ENCODE measurements around the gene TBC1D21.

TBC1D21 gene, protein sequence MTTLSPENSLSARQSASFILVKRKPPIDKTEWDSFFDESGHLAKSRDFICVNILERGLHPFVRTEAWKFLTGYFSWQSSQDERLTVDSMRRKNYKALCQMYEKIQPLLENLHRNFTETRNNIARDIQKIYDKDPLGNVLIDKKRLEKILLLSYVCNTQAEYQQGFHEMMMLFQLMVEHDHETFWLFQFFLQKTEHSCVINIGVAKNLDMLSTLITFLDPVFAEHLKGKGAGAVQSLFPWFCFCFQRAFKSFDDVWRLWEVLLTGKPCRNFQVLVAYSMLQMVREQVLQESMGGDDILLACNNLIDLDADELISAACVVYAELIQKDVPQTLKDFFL

DNA sequence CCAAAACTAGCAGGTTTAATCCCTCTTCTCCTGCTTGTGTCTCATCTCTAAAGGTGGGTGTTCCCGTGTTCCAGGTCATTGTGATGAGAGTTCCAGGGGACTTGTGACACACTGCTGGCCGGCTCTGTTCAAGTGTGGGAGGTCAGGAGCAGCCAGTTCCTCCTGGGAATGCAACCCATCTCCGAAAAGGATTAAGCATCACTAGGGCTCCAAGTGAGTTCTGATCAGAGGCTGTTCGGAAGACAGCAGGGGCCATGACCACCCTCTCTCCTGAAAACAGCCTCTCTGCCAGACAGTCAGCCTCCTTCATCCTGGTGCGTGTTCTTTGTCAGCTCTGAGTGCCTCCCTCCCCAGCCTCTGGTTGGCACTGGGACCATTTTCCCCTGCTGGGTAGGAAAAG, at the start of gene TBC1D21:
TSS of gene TBC1D21 (plus strand) at position 109 of the 400 bp plus-strand sequence. CDS start at position 255, 146 bp downstream.
- DNase-seq = no peak

DNA sequence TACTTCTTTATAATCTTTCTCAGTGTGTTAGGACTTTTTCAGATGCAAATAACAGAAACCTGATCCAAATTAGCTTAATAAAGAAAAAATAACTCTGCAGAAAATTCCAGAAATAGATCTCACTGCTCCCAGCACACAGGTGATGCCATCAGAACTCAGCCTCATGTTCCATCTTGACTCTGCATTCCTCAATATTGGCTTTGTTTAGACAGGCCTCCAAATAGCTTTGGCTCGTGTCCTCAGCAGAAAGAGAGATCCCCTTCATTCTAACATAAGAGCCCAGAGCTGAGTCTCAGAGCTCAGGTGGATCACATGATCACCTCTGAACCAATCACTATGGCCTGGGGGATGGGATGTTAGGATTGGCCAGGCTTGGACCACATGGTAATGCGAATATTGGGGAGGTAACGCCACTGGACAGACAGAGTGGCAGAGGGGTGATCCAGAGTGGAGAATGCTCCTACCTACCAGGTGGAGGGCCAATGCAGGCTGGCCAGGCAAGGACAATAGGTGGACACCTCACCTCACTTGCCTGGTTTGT, 46.6 kb upstream of the TBC1D21 start:
- no peak for DNase-seq

DNA sequence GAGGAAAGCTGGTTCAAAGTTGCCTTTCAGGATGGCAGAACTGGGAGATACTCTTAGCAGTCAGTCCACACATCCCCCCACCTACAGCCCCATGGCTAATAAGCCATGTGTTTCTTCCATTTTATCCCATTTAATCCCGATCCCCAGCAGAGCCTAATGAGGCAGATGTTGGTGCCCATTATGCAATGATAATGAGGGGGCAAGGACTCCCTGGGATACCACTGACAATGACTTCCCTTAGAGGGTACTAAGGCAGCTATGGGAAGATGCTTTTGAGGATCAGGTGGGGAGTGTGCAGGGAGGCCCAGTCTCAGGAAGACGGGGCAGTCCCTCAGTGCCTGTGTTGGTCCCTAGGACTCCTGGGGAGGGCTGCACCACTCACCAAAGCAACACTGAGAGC, 43.8 kb upstream of the TBC1D21 start:
- DNase-seq = no peak

DNA sequence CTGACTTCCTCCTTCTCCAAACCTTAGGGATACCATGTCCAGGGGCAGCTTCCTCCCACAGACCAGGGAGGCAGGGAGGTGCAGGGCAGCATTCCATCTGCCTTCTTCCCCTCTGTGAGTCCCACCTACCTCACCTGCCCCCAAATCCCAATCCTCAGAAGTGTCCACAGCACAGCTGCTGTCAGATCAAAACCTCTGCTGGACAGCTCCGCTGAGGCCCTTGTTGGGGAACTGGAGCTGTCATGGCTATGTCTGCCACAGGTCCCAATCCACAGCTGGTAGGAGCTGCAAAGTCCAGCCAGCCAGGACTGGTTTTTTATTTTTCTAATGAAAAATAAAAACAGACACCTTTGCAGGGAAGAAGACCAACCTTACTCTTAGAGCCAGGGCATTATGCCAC, 40.7 kb upstream of the TBC1D21 start:
- no peak for DNase-seq

DNA sequence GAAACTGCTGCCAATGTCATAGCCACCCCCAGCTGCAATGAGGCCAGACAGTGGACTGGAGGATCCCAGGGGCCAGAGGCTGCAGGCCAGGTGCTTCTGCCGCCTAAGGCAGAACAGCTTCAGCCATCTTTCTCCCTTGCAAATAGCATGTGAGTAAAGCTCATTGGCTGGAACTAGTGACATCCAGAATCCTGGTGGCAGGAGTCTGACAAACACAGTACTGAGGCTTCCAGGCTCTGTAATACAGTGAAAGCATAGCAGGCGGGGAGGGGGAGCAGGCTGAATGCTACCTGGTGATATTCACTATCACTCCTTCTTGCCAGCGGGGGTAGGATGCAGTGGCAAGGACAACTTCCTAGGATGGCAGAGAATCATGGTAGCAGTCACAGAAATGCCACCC, 36.5 kb upstream of the TBC1D21 start:
- DNase-seq = no peak

DNA sequence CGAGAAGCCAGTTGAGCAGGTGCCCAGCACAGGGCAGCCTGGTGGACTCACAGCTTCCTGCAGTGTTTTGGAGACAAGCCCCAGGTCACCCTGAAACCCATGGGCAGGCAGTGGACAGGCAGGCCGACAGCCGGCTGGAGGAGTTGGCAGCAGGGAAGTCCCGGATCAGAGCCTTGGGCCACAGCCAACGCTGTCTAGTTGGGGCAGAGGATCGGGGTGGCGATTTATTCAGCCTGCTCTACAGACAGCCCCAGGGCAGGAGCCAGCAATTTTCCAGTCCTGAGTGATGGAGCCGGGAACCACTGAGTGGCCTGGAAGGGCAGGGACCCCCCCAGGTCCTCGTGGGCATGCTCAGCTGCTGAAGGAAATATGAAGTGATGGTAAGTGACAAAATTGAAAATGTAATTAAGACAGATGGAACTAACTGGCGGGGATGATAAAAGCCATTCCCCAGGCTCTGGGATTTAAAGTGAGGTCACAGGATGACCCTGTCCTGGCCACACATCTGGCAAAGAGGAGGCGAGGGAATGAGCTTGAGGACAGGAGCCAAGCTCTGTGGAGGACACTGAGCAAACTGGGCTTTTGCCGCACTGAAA, 34.4 kb upstream of the TBC1D21 start:
- DNase-seq = no peak

DNA sequence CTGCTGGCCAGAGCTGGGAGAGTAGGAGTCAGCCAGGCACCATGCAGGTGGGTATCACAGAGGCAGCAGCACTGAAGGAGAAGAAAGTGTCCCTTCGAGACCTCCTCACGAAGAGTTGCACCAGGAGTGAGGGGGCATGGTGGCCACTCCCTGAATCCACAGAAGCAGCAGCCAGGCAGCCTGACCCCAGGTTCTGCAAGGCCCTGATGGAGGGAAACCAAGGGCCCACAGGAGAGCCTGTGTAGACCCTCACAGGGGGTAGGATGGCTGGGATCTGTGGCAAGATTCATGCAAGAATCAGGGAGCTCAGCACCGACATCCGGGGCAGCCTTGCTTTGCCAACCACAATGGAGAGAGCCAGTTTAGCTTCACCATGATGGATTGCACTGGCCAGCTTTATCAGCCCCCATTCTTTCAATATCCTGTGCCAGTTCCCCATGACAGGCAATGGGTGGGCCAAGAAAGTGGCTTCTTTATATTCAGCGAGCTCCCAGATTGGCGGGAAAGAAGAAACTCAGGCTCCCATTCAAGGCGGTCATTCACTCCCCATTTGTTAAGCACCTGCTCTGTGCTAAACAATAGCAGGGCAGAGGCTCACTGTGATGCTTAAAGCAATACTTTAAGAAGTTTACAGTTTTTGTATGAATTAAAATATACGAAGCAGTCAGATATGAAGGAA, 33.5 kb upstream of the TBC1D21 start:
- DNase-seq = no peak

DNA sequence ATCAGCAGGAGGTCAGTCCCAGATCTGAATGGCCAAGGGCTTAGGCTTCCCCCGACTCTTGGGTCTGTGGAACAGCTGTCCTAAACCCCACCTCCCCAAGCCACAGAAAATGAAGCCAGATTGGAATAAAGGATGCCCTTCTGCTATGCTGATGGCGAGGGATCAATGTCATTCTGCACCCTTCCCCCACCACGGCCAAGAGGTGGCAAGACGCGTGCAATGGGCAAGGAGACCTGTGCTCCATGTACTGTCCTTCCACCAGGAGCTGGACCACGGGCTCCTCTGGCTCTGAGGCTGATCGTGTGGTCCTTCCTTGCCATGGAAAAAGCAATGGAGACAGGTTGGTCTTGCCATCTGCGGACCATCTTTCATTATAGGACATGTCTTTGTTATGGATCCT, 32.6 kb upstream of the TBC1D21 start:
- no peak for DNase-seq

DNA sequence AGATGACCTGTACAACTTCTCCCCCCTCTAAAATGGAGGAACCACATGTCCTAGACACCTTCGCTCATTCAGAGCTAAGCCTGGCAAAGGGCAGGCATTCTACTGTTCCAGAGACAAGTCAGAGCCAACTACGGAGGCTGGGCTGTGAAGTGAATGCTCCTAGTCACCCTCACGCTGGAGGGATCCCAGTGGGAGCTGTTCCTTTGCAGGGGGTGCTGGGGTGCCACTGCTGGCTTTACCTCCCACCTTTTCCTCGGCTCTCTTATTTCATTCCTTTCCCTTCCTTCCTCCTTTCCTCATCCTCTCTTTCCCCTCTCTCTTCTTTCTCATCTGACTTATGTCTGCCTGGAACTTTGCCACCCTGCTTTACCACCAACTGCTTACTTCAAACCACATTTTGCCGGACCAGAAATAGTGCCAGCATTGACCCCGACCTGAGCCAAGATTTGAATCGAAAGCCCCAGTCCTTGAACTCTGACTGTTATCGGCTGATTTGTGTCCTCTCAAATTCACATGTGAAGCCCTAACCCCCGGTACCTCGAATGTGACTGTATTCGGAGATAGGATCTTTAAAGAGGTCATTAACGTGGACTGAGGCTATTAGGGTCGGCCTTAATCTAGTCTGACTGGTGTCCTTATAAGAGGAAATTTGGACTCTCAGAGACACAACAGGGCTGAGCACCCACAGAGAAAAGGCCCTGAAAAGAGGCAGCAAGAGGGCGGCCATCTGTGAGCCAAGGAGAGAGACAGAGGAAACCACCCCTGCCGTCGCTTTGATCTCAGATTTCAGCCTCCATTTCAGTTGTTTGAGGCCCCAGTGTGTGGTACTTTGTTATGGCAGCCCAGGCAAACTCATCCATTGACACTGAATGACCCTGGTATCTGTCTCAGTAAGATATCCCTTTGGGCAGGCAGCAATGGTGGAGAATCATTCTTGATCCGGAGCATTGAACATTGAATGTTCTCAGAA, 31.3 kb upstream of the TBC1D21 start:
- no peak for DNase-seq

DNA sequence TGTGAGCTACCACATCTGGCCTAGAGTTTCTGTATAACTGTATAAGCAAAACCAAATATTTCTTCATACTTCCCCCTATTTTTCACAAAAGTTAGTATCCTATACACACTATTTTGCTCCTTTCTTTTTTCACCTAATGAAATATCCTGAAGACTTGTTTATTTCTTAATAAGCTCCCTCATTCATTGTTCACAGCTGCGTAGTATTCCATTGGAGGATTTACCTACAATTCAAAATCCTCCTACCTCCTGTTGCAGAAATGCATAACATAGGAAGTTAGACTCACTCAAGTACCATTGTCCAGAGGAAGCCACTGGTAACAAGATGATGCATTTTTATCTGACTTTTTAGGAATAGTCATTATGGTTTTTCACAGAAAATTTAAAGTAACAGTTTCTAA, 29.6 kb upstream of the TBC1D21 start:
- DNase-seq = no peak

DNA sequence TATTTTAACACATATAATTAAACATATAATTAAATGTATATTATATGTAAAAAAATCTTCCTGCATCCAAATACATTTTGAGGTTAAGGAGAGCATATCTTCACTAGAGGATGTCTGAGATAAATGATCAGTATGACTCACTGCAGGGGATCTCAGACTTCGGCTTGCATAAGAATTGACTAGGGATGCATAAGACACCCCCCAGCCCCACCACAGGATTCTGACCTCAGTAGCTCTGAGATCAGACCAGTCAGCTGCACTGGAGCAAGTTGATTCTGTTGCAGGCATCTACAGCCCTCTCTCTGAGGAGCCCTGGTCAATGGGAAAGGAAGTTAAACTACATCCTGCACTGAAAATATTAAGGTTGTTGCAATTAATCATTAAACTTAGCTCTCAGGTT, 29.0 kb upstream of the TBC1D21 start:
- no peak for DNase-seq

DNA sequence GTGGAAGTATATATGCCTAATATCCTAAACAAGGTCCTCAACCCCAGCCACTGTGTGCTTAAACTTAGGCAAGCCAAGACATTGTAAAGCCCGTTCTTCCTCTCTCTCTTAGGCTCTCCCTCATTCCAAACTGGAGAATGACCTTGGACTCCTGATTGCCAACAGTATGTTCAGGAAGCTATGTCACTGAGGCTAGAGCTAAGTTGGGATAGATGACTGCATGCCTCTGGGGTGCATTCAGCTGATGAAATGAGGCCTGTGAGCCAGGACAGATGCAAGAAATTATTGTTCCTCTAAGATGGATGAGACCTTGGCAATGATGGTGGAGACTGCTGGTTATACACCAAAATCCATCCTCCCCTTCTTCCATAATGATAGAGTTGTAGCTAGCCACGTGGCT, 27.9 kb upstream of the TBC1D21 start:
- DNase-seq = no peak

DNA sequence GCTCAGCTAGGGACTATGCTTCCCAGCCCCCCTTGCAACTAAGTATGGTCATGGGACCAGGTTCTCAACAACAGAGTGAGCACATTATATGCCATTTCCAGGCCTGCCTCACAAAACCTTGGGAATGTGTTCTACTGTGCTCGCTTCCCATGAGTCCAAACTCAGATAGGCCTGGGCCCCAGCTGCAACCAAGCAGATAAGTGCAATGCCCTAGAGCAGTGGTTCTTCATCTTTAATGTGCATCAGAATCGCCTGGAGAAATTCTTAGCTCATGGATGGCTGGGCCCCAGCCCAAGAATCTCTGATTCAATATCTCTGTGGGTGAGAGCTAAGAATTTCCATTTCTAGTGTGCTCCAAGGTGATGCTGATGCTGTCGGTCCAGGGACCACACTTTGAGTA, 27.5 kb upstream of the TBC1D21 start:
- no peak for DNase-seq

DNA sequence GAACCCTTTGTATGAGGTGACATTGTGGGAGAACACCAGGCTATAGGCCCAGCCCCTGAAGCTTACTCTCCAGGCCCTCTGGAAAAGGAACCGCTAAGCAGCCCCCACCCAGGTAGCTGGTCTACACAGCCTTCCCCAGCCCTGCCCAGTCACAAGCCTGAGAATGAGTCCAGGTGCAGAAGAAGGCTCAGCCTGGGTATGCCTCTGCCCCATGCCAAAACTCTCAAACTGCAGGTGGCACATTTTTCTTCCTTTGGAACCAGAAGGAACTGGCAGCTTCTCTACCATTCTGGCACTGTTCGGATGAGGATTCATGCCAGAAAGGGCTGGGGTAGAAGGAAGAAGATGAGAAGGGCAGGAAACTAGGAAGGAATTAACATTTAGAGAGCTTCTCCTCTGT, 23.7 kb upstream of the TBC1D21 start:
- no peak for DNase-seq

DNA sequence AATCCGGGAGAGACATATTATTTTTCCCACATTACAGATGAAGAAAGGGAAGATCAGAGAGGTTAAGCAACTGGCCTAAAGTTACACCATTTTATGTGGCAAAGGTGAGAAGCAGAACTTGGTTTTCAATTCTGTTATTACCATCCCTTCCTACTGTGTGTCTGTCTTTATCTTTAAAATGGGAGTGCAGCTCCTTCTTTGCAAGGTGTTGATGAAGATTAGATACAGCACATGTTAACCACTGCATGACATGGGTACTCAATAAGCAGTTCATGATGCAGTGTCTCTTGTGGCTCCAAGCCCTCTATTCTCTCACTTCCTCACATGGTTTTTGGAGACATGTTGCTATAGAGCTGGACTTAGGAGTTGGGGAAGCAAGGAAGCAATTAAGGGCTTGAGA, 23.1 kb upstream of the TBC1D21 start:
- DNase-seq = no peak

DNA sequence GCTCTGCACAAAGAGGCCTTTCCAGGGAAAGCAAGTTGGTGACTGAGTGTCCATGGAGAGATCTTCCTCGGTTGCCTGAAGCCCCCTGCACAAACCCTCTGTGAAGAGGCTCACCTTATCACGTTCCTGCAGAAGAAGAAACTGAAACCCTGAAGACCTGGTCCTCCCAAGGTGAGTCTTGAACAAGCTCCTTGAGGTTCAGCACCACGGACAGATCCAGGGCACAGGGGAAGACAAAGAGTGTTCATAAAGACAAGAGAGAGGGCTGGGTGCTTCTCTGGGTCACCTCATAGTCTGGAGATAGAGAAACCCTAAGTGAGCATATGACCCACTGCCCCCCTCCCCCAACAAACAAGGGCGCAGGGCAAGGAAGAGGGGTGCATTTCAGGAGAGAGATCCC, 21.7 kb upstream of the TBC1D21 start:
- DNase-seq = peak; percentile 2 to 21

DNA sequence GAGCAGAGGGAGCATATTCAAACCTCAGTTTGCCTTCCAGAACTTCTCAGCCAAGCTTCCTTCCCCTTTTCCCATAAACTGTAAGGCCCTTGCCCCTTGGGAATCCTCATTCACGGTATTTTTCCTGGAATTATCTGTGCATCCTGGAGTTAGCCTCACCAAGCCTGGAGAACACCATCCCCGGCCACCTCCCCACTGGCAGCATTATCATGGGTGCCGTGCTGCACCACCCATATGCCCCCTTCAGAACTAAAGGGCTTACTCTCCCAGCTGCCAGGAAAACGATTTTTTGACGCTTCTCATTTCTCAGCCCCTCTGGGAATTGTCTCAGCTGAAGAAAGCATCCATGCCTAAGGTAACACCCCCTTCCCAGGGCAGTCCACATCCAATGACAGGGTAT, 20.9 kb upstream of the TBC1D21 start:
- no peak for DNase-seq

DNA sequence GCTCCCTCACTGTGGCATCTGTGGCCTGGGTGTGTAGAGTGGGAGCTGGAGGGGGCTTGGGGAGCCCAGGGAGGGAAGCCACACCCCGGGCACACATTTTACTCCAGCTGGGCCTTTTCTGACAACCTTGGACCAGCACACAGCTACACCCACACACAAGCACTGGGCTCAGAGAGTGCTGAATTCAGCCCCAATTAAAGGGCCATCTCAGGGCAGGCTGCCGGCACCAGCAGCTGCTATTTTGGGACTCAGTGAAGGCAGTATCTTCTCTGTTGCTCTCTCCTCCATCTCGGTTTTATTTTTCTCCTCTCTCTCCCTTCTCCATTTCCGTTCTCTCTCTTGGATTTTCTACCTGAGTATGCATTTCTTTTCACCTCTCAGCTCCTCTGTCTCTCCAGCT, 19.1 kb upstream of the TBC1D21 start:
- DNase-seq = no peak

DNA sequence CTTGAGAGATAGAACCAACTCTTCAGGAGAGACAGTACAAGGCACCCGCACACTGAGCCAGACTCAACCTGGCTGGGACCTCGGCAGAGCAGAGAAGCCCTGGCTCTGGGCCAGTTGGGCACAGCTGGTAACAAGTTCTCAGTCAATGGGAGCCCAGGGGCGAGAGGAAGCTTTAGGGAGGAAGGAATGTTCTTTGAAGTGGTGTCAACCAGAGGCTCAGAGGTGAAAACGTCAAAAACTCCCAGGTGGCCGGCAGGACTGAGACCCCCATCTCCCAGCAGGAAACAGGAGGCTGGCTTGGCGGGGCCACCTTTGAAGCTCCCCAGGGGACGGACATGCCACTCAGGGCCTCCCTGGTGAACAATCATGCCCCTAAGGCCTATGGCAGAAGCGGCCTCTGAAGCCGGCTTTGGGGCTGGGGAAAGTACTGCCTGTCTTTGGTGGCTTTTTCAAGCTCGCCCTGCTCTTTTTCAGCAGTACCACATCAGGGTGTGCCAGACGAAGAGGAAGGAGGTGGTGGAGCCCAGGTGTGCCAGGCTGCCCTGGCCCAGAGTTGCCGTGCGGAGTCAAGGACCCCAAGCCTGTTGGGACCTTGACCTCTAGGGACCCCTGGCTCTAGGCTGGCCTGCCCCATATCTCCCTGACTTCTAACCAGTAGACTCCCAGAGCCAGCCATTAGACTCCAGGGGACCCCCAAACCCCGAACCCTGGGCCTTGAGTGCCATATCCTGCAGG, 16.7 kb upstream of the TBC1D21 start:
- no peak for DNase-seq

DNA sequence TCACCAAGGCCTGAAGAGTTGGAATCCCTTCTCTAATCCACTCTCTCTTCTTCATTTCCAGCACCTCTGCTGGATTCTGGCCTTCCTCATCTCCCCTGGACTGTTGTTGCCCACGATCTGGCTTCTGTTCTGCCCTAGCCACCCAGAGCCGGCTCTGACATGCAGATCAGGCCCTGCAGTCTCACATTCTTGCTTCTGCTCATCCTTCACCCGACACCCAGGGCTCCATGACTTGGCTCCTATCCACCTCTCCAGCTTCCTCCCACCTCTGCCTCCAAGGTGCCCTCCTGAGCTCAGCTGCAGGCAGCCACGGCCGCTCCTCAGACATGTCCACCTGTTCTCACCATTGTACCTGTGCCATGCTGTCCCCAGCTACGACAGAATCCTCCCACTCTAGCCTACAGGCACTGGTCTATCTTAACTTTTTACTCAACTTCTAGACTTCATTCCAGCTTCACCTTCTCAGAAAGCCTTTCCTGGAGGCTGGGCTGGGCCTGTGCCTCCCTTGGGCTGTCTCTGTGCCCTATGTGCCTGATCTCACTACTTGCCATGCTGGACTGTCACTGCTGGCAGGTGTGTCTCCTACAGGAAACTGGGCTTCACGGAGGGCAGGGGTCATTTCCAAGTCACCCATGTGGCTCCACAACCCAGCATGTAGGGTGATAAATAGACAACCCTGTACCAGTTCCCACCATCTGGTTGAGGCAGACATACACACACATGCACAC, 16.0 kb upstream of the TBC1D21 start:
- DNase-seq = no peak

DNA sequence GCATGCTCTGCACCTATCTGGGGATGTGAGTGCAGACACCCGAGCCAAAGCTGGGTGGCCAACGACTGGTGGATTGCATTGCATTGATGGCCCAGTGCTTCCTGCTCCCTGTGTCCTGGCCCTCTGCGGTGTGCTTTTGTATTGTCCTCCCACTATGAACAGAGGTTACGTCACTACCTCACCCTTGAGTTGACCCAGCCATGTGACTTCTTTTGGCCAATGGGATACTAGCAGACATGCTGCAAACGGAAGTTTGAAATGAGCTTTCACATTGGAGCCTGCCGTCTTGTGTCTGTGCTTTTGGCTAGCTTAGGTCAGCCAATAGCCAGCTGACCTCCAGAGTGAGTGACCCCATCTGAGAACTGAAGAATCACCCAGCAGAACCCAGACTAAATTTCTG, 15.3 kb upstream of the TBC1D21 start:
- DNase-seq = no peak
